GM18511 (cell line): ENCODE data around the gene CDT1.
"Not testable (repeated sequence)": the region's sequence is repeated elsewhere in the genome, so short reads cannot be mapped to it uniquely, and the experiment has no call there.

ENCODE experiments used
- ATAC-seq: cut with Tn5 transposase; IDR thresholded peaks from one replicate; pipeline ENCODE4 v1.9.1; 2021; ENCODE audit warnings: mild to moderate bottlenecking, moderate library complexity; ENCODE audit not compliant: unreplicated experiment

The CDT1 gene

DNA sequence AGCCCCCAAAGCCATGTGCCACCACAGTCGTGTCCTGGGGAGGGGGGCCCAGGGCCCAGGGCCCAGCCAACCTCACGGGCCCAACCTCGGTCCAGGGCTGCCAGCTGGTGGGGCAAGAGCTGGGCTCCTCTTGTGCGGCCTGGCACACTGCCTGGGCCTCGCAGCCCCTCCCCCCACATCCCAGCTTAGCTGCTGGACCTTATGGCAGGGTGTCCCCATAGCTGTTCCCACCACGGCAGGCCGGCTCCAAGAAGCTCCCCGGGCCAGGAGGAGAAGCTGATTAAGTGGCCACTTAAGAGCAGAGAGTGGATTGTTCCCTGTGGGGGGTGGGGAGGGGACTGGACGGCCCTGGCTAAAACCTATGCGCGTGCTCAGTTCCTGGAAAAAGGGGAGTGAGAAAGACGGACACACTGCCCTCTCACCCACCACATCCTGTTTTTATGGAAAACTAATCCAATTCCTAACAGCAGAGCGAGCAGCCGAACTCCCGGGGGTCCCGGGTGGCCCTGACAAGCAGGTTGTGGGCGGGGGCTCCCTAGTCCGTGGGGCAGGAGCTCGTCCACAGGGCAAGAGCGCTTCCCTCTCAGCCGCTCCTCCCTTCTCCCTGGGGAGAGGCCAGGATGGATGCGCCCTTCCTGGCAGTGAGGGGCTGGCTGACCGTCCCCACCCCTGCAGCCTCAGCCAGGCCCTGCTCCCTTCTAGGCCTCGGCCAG, 35.4 kb upstream of the CDT1 start:
- no peak for ATAC-seq

DNA sequence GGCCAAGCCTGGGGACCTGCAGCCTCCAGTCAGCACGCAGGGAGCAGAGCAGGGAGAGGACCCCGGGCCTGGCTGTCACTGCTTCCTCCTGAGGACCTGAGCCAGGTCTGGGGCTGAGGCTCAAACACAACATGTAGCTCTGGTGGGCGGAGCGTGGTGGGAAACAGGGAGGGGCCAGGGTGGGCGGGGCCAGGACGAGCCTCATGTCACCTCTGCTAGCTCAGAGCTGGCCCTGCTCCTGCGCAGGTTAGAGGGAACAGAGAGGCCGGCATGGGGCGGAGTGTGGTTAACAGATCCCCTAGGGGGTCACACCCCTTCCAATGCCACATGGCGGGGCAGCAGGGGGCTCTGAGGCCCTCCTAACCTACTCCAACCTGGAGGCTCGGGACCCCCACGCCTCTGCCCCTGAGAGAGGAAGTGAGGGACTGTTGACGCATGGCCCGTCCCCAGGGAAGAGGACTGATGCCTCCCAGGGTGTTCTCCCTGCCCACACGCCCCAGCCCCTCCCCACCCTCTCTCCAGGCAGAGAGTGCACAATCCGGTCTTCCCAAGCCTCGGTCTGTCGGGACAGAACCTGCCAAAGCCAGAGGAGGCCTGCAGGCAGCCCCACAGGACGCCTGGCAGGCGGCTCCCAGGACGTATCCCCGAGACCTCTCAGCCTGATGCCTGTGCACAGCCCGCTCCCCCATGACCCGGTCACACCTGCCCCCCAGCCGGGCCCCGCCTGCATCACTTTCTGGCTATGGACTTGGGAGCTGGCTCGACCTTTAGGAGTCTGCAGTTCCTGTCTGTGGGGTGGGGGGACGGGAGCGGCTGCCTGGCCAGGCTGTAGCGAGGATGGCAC, 33.8 kb upstream of the CDT1 start:
- no peak for ATAC-seq

DNA sequence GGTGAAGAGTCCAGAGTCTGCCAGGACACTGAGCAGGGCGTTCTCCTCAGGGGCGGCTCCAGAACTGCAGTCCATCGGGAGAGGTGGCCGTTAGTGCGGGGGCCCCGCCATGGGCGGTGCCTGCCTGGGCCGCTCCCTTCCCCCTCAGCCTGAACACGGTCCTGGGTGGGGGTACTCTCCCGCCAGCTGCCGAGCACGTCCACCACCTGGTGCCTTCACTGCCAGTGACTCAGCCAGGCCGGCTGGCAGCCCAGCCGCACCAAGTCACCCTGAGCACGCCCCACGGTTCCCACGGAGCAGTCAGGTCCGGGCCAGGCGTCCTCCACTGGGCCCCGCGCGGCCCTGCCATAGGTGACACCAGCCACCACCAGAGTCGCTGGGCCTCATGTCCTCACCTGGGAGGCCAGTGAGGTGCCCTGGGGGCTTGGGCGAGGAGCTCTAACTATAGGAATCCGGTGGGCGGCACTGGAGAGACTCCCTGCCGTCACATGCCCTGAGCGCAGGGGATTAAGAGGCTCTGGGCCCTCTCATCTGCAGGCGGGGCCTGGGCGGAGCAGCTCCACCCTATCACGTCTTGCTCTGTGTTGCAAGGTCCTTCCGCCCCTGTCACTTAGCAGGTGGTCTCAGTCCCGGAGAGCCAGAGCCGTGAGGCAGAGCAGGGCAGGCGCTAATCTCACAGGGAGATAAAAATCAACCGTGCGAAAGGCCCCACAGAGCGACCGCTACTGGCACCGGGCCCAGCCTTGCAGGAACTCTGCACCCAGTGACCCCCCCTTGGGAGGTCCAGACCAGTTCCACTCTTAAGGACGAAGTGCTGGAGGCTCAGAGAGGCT, 32.9 kb upstream of the CDT1 start:
- ATAC-seq = no peak

DNA sequence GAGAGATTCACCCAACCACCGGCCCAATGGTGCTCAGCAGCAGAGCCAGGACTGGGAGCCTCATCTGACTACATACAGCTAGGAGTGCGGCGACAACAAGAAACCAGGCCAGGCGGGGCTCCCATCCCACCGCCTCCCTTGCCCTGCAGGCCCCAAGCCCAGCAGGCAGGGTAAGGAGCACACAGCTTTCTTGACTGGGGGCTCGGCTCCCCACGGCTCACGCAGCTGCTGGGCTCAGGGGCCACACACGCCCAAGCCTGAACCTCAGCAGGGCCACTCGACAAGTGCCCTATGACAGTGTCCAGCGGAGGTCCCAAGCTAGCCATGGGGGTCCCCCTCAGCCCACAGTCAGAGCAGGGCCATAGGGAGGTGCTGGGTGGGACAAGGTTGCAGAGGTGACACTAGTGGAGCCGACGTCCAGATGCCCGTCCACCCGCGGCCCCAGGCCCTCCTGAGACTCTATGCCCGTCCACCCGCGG, 32.3 kb upstream of the CDT1 start:
- ATAC-seq = no peak

DNA sequence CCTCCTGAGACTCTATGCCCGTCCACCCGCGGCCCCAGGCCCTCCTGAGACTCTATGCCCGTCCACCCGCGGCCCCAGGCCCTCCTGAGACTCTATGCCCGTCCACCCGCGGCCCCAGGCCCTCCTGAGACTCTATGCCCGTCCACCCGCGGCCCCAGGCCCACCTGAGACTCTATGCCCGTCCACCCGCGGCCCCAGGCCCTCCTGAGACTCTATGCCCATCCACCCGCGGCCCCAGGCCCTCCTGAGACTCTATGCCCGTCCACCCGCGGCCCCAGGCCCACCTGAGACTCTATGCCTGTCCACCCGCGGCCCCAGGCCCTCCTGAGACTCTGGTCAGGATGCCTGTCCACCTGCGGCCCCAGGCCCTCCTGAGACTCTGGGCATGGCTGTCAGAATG, 31.8 kb upstream of the CDT1 start:
- not testable (repeated sequence) for ATAC-seq

DNA sequence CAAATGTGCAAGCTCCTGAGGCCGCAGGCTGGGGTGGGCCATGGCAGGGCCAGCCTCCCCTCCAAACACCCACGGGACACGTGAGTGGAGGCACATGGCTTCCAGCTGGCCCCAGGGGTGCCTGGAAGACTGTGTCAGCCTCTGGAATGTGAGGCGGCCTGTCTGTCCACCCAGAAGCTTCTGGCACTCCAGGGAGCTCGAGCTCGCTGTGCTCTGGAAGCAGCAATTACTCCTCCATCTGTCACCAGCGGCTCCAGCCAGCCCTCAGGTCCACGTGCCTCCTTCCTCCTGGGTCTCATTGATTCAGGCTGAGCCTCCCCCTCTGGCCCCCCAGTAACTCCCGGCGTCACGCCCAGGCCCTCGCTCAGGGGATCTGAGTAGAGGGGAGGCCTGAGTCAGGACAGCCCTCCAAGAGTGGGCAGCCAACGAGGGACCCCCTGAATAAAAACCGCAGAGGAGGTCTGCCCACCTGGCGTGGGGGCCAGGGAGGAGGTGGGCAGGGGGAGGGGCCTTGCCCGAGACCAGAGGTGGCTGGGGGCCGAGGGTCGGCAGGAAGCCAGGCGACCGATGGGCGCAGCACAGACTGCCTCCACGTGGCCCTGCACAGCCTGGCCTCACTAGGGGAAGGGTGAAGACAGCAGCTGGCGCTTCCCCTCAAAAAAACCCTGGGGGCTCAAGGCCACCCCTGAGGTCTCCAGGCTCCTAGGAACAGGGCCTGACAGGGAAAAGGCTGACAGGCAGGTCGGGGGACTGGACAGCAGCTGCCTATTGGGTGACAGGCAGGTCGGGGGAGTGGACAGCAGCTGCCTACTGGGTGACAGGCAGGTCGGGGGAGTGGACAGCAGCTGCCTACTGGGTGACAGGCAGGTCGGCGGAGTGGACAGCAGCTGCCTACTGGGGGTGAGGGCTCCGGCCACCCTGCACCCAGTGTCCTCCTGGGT, 30.4 kb upstream of the CDT1 start:
- no peak for ATAC-seq

DNA sequence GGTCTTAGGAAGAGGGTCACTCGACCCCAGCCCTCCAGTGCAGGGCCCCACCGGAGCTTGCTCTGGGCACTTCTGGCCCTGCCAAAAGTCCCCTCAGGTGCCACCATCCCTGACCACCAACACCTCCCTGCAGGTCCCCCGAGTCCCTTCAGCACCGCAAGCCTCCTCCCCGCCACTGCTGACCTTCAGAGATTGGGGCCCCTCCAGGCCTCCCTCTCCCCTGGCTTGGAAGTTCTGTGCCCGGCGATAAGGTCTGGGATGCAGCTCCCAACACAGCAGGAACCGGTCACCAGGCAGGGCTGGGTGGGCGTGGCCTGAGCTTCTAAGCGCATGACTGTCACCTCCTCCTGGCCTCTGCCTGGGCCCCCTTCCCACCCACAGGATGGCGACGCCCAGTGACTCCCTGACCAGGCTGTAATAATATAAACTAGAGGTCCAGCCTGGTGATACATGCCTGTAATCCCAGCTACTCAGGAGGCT, 29.7 kb upstream of the CDT1 start:
- no peak for ATAC-seq

DNA sequence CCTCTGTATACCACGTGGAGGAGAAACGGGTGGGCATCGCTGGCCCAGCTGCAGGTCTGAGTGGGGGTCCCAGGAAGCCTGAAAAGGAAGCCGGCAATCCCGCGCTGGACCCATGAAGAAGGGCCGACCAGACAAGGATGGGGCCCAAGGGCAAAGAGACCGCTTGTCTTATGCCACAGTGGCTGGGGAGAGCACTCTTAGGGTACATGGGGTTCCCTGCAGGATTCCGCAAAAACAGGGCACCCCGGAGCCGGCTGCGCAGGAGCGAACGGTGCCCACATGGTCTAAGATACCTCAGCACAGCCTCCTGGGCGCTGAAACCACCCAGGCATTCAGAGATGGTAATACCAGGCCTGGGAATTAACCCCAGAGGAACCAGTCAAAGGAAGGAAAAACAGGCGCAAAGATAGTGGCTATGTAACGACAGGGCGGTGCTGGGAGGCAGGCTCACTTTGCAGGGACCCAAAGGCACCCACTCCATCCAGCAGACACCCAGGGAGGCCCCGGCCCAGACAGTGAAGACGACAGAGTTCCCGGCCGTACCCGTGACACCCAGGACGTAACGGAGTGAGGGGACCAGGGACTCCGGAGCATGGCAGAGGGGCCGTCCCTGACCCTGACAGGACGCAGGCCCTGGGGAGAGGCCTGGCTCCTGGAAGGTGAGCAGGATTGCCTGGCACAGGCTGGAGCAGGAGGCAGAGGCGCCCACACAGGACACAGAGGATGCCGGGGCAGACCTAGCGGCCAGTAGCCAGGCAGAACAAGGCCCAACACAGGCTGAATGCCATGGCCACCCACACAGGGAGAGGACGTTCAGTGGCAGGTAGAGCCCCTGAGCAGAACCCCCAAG, 28.8 kb upstream of the CDT1 start:
- no peak for ATAC-seq

DNA sequence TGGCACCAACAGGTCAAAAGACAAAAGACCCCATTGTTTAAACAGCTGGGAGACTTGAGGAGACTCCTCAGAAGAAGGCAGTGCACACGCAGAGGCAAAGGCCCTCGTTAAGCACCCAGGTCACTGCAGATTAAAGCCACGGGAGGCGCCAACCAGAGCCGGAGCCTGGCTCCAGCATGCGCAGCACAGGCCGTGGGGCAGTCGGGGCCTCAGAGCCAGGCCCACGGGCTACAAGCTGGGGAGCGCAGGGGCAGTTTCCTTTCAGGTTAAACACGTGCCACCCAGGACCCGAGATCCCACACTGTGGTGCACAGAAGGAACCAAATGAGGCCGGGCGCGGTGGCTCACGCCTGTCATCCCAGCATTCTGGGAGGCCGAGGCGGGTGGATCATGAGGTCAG, 27.8 kb upstream of the CDT1 start:
- ATAC-seq = no peak

DNA sequence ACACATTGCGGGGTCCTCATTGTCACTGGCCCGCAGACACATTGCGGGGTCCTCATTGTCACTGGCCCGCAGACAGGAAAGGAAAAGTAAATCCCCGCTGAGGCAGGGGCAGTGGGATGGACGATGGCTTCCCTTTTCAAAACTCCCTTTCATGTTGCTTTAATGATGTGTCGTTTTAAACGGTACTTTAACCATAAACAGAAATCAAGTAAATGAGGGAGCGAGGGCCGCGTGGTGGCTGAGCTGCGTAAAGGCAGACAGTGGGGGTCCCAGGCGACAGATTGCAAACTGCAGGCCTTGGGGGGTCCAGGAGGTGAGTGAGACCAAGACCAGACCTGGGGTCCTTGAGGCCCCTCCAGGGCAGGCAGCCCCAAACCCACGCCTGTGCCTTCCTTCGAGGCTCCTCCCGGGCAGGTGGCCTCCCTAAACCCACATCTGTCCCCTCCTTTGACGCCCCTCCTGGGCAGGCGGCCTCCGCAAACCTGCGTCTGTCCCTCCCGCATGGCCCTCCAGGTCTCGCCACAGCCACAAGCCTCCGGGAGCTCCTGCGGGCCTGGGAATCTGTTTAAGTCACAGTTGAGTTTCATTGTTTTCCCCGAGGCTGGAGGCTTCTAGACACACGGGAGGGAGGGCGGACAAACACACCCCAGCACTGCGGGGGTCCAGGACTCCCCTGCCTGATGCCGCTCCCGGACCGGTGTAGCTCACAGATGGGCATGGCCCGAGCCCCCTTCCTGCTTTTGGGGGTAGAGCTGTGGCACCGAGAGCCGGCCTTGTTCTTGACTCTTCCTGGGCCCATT, 25.9 kb upstream of the CDT1 start:
- ATAC-seq = no peak

DNA sequence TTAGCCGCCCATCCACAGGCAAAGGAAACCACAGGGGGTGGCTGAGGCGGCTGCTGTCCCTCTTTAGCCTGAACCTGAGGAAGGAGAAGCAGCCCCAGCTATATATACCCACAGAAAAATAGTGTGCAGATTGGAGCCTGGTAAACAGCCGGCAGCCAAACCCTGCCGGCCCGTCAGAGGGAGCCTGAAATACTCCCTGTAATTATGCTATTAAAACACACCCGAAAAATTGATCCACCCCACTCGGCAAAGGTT, 25.4 kb upstream of the CDT1 start:
- no peak for ATAC-seq

DNA sequence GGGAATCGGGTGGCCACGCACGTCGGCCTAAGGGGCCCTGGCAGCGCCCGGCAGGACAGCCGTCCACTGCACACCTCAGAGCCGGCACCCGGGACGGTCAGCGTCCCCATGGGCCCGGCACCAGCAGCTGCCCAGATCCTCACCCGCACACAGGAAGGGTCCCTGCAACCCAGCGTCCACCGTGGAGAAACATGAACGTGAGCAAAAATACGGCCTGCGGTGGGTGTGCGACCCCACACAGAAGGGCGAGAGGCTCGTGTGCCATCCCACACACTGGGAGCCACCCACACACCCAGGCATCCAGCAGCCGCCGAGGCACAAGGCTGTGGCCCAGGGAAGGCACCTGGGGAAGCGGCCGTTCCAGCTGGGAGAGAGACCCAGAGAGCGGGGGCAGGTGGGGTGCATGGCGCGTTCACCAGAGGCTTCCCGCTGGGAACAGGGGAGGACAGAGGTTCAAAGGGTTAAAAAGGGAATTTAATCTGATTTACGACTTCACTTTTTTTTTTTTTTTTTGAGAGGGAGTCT, 25.0 kb upstream of the CDT1 start:
- no peak for ATAC-seq

DNA sequence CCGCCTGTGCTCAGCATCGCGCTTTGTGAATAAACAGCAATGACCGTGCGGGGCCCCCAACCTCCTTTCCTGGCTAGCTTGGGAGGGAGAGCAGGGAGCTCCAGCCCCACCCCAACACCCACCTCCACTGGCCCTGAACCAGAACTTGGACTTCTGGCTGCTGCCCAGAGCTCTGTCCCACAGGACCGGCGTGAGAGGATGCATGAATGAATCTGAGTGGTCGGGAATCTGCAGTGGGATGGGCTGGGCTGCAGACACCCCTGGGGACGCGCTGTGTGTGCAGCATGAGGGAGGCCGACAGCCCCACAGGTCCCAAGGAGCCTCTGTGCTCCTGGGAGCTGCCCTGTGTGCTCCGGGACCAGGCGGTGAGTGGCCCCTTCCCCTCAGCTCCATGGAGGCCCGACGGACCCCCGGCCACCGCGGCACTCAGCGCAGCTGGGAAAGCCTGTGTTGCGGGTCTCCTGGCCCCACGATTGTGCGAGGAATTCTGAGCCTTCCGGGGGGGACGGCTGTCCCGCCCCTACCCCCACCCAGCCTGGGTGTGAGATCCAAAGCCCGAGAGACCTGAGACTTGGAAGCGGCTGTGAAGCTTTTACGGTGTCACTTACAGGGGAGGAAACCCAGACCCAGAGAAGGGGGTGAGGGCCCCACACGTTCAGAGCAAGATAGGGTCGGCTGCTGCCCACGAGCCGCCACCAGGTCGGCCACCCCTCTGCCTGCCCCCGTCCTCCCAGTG, 24.0 kb upstream of the CDT1 start:
- ATAC-seq = no peak

DNA sequence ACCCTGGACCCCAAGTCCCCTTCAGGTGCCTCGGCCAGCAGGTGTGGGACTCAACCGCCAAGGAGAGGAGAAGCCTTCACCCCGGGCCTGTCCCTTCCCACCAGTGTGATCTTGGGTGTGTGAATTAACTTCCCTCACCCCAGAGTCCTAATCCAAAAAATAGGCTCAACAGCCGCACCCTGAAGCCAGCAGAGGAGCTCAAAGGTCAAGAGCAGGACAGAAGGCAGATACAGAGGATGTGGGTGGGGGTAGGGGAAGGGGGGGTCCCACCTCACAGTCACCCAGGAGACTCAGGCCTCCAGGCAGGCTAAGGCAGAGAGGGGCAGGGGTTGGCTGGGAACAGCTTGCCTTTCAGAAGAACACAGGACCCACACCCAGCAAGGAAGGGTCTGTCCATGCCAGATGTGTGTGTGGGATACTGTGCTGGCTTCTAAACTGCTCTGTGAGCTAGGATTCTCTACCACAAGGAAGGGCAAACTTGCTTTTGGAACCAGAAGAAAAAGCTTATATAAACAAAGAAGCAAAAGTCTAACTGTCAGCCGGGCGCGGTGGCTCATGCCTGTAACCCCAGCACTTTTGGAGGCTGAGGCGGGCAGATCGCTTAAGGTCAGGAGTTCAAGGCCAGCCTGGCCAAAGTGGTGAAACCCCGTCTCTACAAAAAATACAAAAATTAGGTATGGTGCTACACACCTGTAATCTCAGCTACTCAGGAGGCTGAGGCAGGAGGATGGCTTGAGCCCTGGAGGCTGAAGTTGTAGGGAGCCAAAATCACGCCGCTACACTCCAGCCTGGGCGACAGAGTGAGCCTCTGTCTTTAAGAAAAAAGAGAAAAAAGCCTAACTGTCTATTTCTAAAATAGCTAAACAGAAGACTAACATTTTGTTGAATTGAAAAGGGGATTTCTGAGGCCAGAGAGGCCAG, 23.2 kb upstream of the CDT1 start:
- ATAC-seq = no peak

DNA sequence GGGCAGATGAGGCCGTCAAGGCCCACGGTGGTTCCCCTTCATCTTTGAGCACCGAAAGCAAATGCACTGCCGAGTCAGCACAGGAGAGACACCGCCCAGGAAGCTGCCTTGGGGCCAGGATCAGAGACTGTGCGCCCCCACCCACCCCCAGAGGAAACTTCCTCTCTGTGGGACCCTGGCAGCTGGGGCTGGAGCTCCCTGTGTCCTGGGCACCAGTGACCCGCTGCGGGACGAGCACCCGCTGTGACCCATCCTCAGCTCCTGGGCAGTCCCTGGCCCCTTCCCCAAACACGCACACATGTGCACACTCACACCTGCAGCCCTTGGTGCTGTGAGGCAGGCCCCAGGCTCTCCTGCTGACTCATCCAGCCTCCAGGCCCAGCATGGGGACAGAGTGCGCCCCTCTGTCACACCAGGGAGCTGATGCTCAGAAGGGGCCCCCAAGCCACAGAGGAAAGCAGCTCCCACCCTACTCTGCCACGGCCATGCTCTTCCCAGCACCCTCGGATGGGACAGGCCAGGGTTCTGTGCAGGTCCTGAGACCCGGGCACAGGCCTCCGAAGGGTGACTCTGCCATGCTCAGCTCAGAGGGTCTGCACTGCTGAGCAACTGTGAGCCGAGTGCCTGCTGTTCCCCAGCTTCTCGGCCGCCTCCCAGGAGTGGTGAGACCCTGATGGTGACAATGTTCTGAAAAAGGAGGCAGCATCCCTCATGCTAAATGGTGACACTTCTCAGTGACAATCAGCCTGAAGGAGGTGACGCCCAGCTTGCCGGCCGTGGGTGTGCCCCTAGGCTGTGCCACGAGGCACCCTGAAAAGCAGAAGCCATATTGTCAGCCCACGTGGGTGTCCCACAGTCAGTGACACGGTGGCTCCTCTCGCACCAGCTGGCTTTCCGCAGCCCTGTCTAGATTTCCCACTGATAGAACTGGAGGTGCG, 22.2 kb upstream of the CDT1 start:
- peak; percentile 53 for ATAC-seq
